ENCODE measurements around the gene SFRP2.

GRCh38 chr4:153781717-153782416, 7.0 kb downstream of the SFRP2 start:
- TF ChIP-seq CTCF (IDR thresholded peaks at IDR 0.05; ENCODE audit: low read depth, low read length) (no peak), MAX (IDR thresholded peaks at IDR 0.05; ENCODE audit: low read depth, low read length) (peak; percentile 62; the same call in 1 of the 2 replicates)
